ENCODE measurements around the gene CDH8. TPM values are rescaled to one million over a fixed set of nuclear protein-coding genes. Genes with fewer than 3 reads are reported as not detected.

CDH8 gene
- polyA plus RNA-seq, 1 of the 3 experiments (the other 2 are of a cell fraction) = 0.05 TPM

DNA sequence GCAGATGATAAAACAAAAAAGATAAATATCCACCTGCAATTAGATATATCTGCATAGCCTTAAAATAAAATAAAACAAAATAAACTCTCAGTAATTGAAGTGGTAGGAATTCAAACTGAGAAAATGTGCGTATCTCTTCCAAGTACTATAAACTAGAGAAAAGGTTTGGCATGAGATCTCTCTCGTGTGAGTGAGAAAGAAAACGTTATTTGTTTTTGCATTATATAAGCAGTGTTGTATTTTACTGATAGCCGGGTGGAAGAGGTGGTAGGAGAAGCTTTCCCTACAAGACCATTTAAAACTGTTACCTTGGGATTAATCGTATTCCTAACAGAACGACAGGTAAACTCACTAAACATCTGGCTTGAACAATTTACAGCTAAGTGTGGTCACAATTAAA lies 15.6 kb downstream of the CDH8 start (continued):
- no peak for TF ChIP-seq USF1 (IDR thresholded peaks at IDR 0.05; ENCODE audit: borderline replicate concordance, low read depth)
- no peak for TF ChIP-seq RFX5 (IDR thresholded peaks at IDR 0.05; ENCODE audit: low read length)
- TF ChIP-seq TCF12 (IDR thresholded peaks at IDR 0.05) = no peak
- TF ChIP-seq MEF2A (IDR thresholded peaks at IDR 0.05; ENCODE audit: borderline replicate concordance, low read depth) = no peak

DNA sequence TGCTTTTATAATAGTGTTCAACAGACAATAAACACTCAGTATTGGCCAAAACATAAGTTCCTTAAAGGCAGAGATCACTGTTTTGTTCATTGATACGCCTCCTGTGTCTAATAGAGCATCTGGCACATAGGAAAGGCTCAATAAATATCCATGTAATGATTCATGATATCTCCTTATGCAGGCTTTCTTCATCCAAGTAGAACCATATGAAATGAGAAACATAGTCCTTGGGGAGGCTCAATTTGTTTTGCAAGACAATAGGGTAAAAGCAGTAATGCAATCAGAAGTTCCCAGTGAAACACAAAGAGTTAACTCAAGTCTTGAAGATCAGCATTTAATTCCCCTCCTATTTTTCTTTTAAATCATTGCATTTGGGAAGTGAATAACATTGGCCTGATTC lies 16.4 kb downstream of the CDH8 start:
- 25% methylated on average over 1 of the region's 1 CpG for WGBS (ENCODE audit: low lambda C conversion rate)
- POLR2A ChIA-PET = no interaction called here
- Histone ChIP-seq H3K27me3 (ENCODE audit: insufficient read depth) (no peaks in the 10 kb centered on the region), H3K4me3 (ENCODE audit: low read depth in 2 of 2, low read length in 1 of 2) (no peak overlapping the region), H3K4me1 (ENCODE audit: control insufficient read depth in 1 of 2, insufficient read depth in 2 of 2, low read depth in 1 of 2, low read length in 1 of 2) (no peaks in the 10 kb centered on the region), H3K4me2 (no peak overlapping the region), H2AFZ (ENCODE audit: low read depth) (no peak overlapping the region), H3K79me2 (ENCODE audit: insufficient read depth) (no peaks in the 10 kb centered on the region), H3K9me3 (no peaks in the 10 kb centered on the region), H3K36me3 (replicated peaks in 1 of 2; ENCODE audit: control insufficient read depth in 1 of 2, insufficient read depth in 2 of 2, low read length in 1 of 2) (no peaks in the 10 kb centered on the region), H3K9ac (no peak overlapping the region), H3K27ac (ENCODE audit: low read depth in 2 of 2, low read length in 1 of 2) (no peak overlapping the region), H3K9me2 (no peaks in the 10 kb centered on the region), H3F3A (replicated peaks; ENCODE audit: insufficient read depth) (no peaks in the 10 kb centered on the region), H4K20me1 (ENCODE audit: insufficient read depth) (no peaks in the 10 kb centered on the region)
- no peak for DNase-seq
- CTCF ChIA-PET = interaction anchor here (0.6 kb wide), 1 partner anchor 10 kb away, joined by 3 read pairs; no protein-coding TSS in a partner anchor
- TF ChIP-seq TCF12 (IDR thresholded peaks at IDR 0.05) (no peak), NFIC (IDR thresholded peaks at IDR 0.05; ENCODE audit: borderline replicate concordance) (no peak), CHD2 (IDR thresholded peaks at IDR 0.05; ENCODE audit: low read length, partially characterized antibody) (no peak), IRF3 (IDR thresholded peaks at IDR 0.05; ENCODE audit: low read depth, low read length) (no peak), GATA2 (CRISPR knock-in tag; IDR thresholded peaks at IDR 0.05) (no peak), RCOR1 (IDR thresholded peaks at IDR 0.05; ENCODE audit: low read length) (no peak), RFX5 (IDR thresholded peaks at IDR 0.05; ENCODE audit: low read length) (no peak), CTCF (IDR thresholded peaks at IDR 0.05) (no peak), SIN3A (IDR thresholded peaks at IDR 0.05; ENCODE audit: borderline replicate concordance, low read depth, low read length) (no peak), USF1 (IDR thresholded peaks at IDR 0.05; ENCODE audit: borderline replicate concordance, low read depth) (no peak), FOXM1 (IDR thresholded peaks at IDR 0.05; ENCODE audit: low read depth) (no peak), EP300 (IDR thresholded peaks at IDR 0.05; ENCODE audit: borderline replicate concordance in 1 of 2, low read depth in 1 of 2, low read length in 1 of 2) (no peak), MAX (IDR thresholded peaks at IDR 0.05; ENCODE audit: low read depth) (no peak), RXRA (IDR thresholded peaks at IDR 0.05; ENCODE audit: borderline replicate concordance, low read depth) (no peak), GABPA (IDR thresholded peaks at IDR 0.05; ENCODE audit: low read depth) (no peak), FOSL2 (IDR thresholded peaks at IDR 0.05; ENCODE audit: borderline replicate concordance, low read depth) (no peak), NRF1 (IDR thresholded peaks at IDR 0.05; ENCODE audit: low read depth, low read length) (no peak)
- TF ChIP-seq, protein P1, sequence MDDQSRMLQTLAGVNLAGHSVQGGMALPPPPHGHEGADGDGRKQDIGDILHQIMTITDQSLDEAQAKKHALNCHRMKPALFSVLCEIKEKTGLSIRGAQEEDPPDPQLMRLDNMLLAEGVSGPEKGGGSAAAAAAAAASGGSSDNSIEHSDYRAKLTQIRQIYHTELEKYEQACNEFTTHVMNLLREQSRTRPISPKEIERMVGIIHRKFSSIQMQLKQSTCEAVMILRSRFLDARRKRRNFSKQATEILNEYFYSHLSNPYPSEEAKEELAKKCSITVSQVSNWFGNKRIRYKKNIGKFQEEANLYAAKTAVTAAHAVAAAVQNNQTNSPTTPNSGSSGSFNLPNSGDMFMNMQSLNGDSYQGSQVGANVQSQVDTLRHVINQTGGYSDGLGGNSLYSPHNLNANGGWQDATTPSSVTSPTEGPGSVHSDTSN (IDR thresholded peaks at IDR 0.05) = no peak
- TF ChIP-seq, protein P2, sequence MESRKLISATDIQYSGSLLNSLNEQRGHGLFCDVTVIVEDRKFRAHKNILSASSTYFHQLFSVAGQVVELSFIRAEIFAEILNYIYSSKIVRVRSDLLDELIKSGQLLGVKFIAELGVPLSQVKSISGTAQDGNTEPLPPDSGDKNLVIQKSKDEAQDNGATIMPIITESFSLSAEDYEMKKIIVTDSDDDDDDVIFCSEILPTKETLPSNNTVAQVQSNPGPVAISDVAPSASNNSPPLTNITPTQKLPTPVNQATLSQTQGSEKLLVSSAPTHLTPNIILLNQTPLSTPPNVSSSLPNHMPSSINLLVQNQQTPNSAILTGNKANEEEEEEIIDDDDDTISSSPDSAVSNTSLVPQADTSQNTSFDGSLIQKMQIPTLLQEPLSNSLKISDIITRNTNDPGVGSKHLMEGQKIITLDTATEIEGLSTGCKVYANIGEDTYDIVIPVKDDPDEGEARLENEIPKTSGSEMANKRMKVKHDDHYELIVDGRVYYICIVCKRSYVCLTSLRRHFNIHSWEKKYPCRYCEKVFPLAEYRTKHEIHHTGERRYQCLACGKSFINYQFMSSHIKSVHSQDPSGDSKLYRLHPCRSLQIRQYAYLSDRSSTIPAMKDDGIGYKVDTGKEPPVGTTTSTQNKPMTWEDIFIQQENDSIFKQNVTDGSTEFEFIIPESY (IDR thresholded peaks at IDR 0.05; ENCODE audit: borderline replicate concordance, low read depth) = no peak

All from SK-N-SH (cell line).